ENCODE results near the gene TAF1C. TPM values are rescaled to one million over a fixed set of nuclear protein-coding genes. Genes with fewer than 3 reads are reported as not detected.

TAF1C gene
- total and polyA plus RNA-seq, 2 donors (not counting 3 experiments of a cell fraction or from before 2014, with no cell fraction given): 57.2 to 77.6 TPM

GRCh38 chr16:84137769-84138357 is 49.0 kb downstream of the TAF1C start:
- TF ChIP-seq EZH2 (IDR thresholded peaks at IDR 0.05; ENCODE audit: borderline replicate concordance, low read depth, low read length, severe bottlenecking): no peak
- no peak for TF ChIP-seq POLR2AphosphoS5 (IDR thresholded peaks at IDR 0.05; ENCODE audit: insufficient read depth, low read depth, low read length)
- no peak for TF ChIP-seq CTCF (IDR thresholded peaks at IDR 0.05; ENCODE audit: extremely low read depth in 1 of 2, insufficient read depth in 1 of 2, low read depth in 1 of 2, low read length in 2 of 2)
- Histone ChIP-seq H3K36me3 (ENCODE audit: control insufficient read depth in 2 of 2, extremely low read depth in 1 of 2, insufficient read depth in 2 of 2, low read length in 2 of 2) (no peaks in the 10 kb centered on the region), H2AFZ (ENCODE audit: low read depth, low read length) (no peak overlapping the region), H3K27me3 (ENCODE audit: control insufficient read depth in 2 of 2, insufficient read depth in 2 of 2, low read length in 2 of 2) (no peaks in the 10 kb centered on the region), H3K27ac (ENCODE audit: insufficient read depth, low read depth, low read length) (no peak overlapping the region), H3K9me1 (replicated peaks; ENCODE audit: control insufficient read depth, extremely low read depth, insufficient read depth, low read length) (no peaks in the 10 kb centered on the region), H3K9me3 (replicated peaks; ENCODE audit: control insufficient read depth, insufficient read depth, low read length) (no peaks in the 10 kb centered on the region), H4K20me1 (replicated peaks; ENCODE audit: control insufficient read depth, extremely low read depth, insufficient read depth, low read length) (peaks cover 5% of the 10 kb centered on the region), H3K4me3 (replicated peaks in 1 of 3; ENCODE audit: insufficient read depth in 1 of 3, low read depth in 1 of 3, low read length in 3 of 3) (no peak overlapping the region), H3K4me2 (ENCODE audit: insufficient read depth, low read length) (no peak overlapping the region), H3K4me1 (ENCODE audit: control insufficient read depth, extremely low read depth, insufficient read depth, low read length) (no peaks in the 10 kb centered on the region), H3K79me2 (ENCODE audit: control insufficient read depth, insufficient read depth, low read length) (peaks cover 20% of the 10 kb centered on the region), H3K9ac (replicated peaks; ENCODE audit: extremely low read depth, insufficient read depth, low read length) (no peak overlapping the region)
- DNase-seq (ENCODE audit: low read depth, low spot score) (no peak), FAIRE-seq (no peak)
- ChIA-PET POLR2A (no interaction called here), CTCF (no interaction called here)
- dilution Hi-C loops (cut with MboI; ENCODE audit: extremely low pct_ligation_motif_present, low sequenced_read_pairs): no loop called here
- intact Hi-C loops (cut with micrococcal nuclease): no loop called here
- no TSS peak for BruUV-seq (replicated peaks)

- TF ChIP-seq JUN (IDR thresholded peaks at IDR 0.05; ENCODE audit: borderline replicate concordance, insufficient read depth, insufficient read length, low read depth): no peak
- TF ChIP-seq MYC (IDR thresholded peaks at IDR 0.05; ENCODE audit: low read depth, low read length): no peak
- TF ChIP-seq FOS (IDR thresholded peaks at IDR 0.05; ENCODE audit: borderline replicate concordance, insufficient read depth, low read length): no peak
- no peak for TF ChIP-seq POLR2A (IDR thresholded peaks at IDR 0.05; ENCODE audit: low read depth, low read length)
- no peak for TF ChIP-seq GATA2 (IDR thresholded peaks at IDR 0.05; ENCODE audit: insufficient read depth, insufficient read length, low read depth, low read length)
- no peak for TF ChIP-seq POLR2AphosphoS5 (IDR thresholded peaks at IDR 0.05; ENCODE audit: insufficient read depth, low read depth, low read length)
- no peak for TF ChIP-seq MAX (IDR thresholded peaks at IDR 0.05; ENCODE audit: insufficient read depth, insufficient read length)
- no peak for TF ChIP-seq EZH2 (IDR thresholded peaks at IDR 0.05; ENCODE audit: borderline replicate concordance, low read depth, low read length, severe bottlenecking)
- TF ChIP-seq CTCF (IDR thresholded peaks at IDR 0.05; ENCODE audit: extremely low read depth in 1 of 2, insufficient read depth in 1 of 2, low read depth in 1 of 2, low read length in 2 of 2): no peak
- H3K4me3 ChIP-seq (replicated peaks in 1 of 3; ENCODE audit: insufficient read depth in 1 of 3, low read depth in 1 of 3, low read length in 3 of 3): no peak overlapping the region
- POLR2A ChIA-PET: no interaction called here
- CTCF ChIA-PET: no interaction called here
- no peak overlapping the region for H3K27ac ChIP-seq (ENCODE audit: insufficient read depth, low read depth, low read length)
- no peaks in the 10 kb centered on the region for H3K9me1 ChIP-seq (replicated peaks; ENCODE audit: control insufficient read depth, extremely low read depth, insufficient read depth, low read length)
- H4K20me1 ChIP-seq (replicated peaks; ENCODE audit: control insufficient read depth, extremely low read depth, insufficient read depth, low read length): peaks cover 2% of the 10 kb centered on the region
- peaks cover 16% of the 10 kb centered on the region for H3K79me2 ChIP-seq (ENCODE audit: control insufficient read depth, insufficient read depth, low read length)
- intact Hi-C loops (cut with micrococcal nuclease): no loop called here
- H3K4me2 ChIP-seq (ENCODE audit: insufficient read depth, low read length): no peak overlapping the region
- H3K36me3 ChIP-seq (ENCODE audit: control insufficient read depth in 2 of 2, extremely low read depth in 1 of 2, insufficient read depth in 2 of 2, low read length in 2 of 2): no peaks in the 10 kb centered on the region
- BruUV-seq (replicated peaks): no TSS peak
- FAIRE-seq: no peak
- H3K4me1 ChIP-seq (ENCODE audit: control insufficient read depth, extremely low read depth, insufficient read depth, low read length): no peaks in the 10 kb centered on the region
- H3K27me3 ChIP-seq (ENCODE audit: control insufficient read depth in 2 of 2, insufficient read depth in 2 of 2, low read length in 2 of 2): no peaks in the 10 kb centered on the region
- no peaks in the 10 kb centered on the region for H3K9me3 ChIP-seq (replicated peaks; ENCODE audit: control insufficient read depth, insufficient read depth, low read length)
- DNase-seq (ENCODE audit: low read depth, low spot score): no peak
- dilution Hi-C loops (cut with MboI; ENCODE audit: extremely low pct_ligation_motif_present, low sequenced_read_pairs): no loop called here
- H2AFZ ChIP-seq (ENCODE audit: low read depth, low read length): no peak overlapping the region
- no peak overlapping the region for H3K9ac ChIP-seq (replicated peaks; ENCODE audit: extremely low read depth, insufficient read depth, low read length)
Measured at GRCh38 chr16:84137287-84137686, 49.6 kb downstream of the TAF1C start.

Data from endothelial cell of umbilical vein (primary cell).